Bronchial epithelial cell (primary cell): ENCODE results near the gene CLIC6. TPM values are rescaled to one million over a fixed set of nuclear protein-coding genes. Genes with fewer than 3 reads are reported as not detected.

Experiments used
- DNase-seq: peaks from one replicate; pipeline ENCODE4 v3.0.0-alpha.2; 2010; ENCODE audit warnings: low read depth
- FAIRE-seq: peaks from 2 replicates; lab custom pipeline; 2011; peaks lifted over from hg19 to GRCh38; lab: Jason Lieb, UNC
- H3K27me3 ChIP-seq: 2 replicates; pipeline ENCODE4 v1.5.1; 2011; ENCODE audit warnings: low read length; ENCODE audit not compliant: control insufficient read depth, insufficient read depth
- H3K36me3 ChIP-seq: 2 replicates; pipeline ENCODE4 v1.5.1; 2011; ENCODE audit warnings: low read length; ENCODE audit not compliant: control insufficient read depth, insufficient read depth
- H3K4me3 ChIP-seq: 2 replicates; pipeline ENCODE4 v1.5.1; 2011; ENCODE audit warnings: mild to moderate bottlenecking, low read depth, low read length, control low read depth
- total RNA-seq: library from RNA; depleted of rRNA; stranded (reverse); fragments of >200 nt; gene quantifications from 2 replicates; pipeline ENCODE4 v1.2.1, GENCODE V29; 2014
- TF ChIP-seq, protein P1 (sequence below): IDR thresholded peaks from 2 replicates; pipeline ENCODE4 v1.5.1; 2011; ENCODE audit warnings: mild to moderate bottlenecking, moderate library complexity, low read length, control low read depth, inconsistent platforms; ENCODE audit not compliant: insufficient read depth, severe bottlenecking

The CLIC6 gene
- total RNA-seq, 1 donor from 2014 or later, result not detected

DNA sequence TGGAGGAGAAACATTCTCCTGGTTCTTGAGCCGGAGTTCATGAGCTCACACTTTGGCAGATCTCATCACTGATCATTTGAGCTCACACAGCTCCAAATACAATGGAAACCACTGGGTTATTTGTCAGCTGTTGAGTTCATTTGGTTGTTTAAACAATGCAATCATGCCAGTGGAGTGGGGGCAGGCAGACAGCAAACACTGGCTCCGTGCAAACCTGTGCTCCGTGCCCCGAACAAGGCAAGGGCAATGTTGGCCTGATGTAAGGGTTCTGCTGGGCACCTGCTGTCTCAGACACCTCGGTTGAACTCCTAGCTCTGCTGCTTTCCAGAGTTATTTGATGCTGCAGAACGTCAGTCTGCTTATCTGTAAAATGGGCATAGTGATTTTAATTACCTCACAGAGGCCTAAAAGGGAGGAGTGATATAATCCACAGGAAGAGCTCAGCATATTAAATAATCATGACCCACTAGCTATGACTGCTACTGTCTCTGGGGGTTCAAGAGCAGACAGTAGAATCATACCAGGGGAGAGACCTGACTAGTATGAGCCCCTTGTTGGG, 20.0 kb upstream of the CLIC6 start:
- Histone ChIP-seq H3K27me3 (peaks cover 5% of the 10 kb centered on the region), H3K4me3 (no peak overlapping the region), H3K36me3 (no peaks in the 10 kb centered on the region)
- no peak for DNase-seq
- TF ChIP-seq, protein P1, sequence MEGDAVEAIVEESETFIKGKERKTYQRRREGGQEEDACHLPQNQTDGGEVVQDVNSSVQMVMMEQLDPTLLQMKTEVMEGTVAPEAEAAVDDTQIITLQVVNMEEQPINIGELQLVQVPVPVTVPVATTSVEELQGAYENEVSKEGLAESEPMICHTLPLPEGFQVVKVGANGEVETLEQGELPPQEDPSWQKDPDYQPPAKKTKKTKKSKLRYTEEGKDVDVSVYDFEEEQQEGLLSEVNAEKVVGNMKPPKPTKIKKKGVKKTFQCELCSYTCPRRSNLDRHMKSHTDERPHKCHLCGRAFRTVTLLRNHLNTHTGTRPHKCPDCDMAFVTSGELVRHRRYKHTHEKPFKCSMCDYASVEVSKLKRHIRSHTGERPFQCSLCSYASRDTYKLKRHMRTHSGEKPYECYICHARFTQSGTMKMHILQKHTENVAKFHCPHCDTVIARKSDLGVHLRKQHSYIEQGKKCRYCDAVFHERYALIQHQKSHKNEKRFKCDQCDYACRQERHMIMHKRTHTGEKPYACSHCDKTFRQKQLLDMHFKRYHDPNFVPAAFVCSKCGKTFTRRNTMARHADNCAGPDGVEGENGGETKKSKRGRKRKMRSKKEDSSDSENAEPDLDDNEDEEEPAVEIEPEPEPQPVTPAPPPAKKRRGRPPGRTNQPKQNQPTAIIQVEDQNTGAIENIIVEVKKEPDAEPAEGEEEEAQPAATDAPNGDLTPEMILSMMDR, result no peak
- no peak for FAIRE-seq

DNA sequence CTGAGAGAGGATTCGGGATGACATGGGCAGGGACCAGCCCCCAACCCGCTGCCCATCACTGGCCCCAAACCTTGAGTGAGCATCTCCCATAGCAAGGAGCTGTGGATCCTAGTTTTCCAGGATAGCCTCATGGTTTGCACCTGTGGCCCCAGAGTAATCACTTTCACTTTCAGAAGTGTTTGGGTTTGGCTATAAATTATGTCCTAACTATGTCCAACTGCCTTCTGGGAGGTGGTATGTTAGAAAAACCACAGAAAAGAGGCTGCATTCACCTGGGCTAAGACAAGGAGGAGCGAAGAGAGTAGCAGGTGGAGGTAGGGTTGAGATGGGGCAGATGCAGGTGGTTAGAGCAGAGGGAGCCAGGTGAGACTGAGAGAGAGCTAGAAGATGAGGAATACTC, 19.4 kb upstream of the CLIC6 start:
- DNase-seq (no peak), FAIRE-seq (no peak)
- Histone ChIP-seq H3K36me3 (no peaks in the 10 kb centered on the region), H3K4me3 (no peak overlapping the region), H3K27me3 (peaks cover 5% of the 10 kb centered on the region)
- TF ChIP-seq, protein P1, result no peak

DNA sequence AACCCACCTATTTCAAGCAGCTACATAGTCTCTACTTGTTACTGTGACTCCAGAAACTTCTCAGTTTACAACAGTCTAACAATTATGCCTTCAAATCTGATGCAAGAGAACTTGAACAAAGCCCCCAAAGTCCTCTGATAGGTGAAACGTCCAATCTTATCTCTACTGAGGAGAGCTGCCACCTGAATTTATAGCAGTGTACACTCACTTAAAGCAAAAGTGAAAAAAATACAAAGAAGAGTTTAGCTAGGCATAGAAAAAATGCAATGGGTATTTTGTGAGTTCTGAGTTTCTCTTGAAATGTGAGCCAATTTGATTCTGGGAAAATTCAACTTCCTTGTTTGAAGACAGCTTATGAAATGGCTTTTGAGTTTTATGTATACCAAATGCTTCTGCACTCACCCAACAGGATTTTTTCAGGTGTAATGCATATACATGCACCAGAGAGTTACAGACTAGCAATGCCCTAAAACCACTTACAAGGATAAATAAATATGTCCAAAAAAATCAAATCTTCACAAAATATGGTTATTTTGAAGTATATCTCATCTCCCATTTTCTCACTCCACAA, 17.8 kb upstream of the CLIC6 start:
- Histone ChIP-seq H3K4me3 (no peak overlapping the region), H3K27me3 (peaks cover 5% of the 10 kb centered on the region), H3K36me3 (no peaks in the 10 kb centered on the region)
- TF ChIP-seq, protein P1, result no peak
- DNase-seq (no peak), FAIRE-seq (no peak)

DNA sequence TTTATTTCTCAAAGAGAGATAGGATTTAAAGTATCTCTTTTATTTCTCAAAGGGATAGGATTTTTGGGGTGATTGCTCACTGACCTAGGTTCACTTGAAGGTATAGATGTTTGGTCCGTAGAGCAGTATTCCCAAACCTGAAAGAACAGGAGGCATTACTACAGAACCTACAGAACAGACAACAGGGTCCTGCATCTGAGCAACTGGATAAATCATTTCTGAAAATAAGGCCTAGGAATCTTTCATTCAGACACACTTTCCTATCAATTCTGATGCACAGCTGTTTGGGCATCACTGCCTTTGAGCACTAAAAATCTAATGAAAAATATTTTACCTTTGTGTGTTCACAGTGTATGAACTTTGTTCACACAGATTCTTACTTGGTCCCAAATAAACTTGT, 17.2 kb upstream of the CLIC6 start:
- DNase-seq, result no peak
- TF ChIP-seq, protein P1, result no peak
- H3K27me3 ChIP-seq, result peaks cover 5% of the 10 kb centered on the region
- no peaks in the 10 kb centered on the region for H3K36me3 ChIP-seq
- FAIRE-seq, result no peak
- H3K4me3 ChIP-seq, result no peak overlapping the region

DNA sequence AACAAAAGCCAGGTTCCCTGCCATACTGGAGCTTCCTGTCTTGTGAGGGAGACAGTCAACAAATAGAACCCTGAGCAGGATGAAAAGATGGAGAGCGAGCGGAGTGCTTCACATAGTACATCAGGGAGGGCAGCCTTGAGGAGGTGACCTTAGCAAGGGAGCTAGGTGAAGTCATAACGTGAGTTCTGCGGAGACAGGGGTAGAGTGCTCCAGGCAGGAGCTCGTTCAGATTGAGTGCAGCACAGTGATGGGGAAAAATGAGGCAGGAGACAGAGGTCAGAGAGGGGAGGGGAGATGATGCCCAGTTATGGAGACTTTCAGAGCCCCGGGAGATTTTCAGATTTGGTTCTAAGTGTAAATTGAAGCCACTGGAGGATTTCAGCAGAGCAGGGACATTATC, 15.3 kb upstream of the CLIC6 start:
- TF ChIP-seq, protein P1, result no peak
- Histone ChIP-seq H3K36me3 (no peaks in the 10 kb centered on the region), H3K27me3 (peaks cover 5% of the 10 kb centered on the region), H3K4me3 (no peak overlapping the region)
- DNase-seq (no peak), FAIRE-seq (no peak)

DNA sequence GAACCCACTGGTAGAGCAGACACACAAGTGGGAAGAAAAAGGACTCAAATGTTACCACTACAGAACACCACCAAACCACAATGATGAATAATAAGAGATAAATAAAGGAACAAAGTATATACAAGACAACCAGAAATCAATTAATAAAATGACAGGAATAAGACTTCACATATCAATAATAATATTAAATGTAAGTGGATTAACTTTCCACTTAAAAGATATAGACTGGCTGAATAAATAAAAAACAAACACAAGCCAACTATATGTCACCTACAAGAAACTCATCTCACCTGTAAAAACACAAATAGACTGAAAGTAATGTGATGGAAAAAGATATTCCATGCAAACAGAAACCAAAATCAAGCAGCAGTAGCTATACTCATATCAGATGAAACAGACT, 6.9 kb upstream of the CLIC6 start:
- H3K4me3 ChIP-seq, result no peak overlapping the region
- no peaks in the 10 kb centered on the region for H3K36me3 ChIP-seq
- DNase-seq, result no peak
- no peak for FAIRE-seq
- H3K27me3 ChIP-seq, result peaks cover 7% of the 10 kb centered on the region
- TF ChIP-seq, protein P1, result no peak
